C1 segment of cervical spinal cord (tissue), 14 donors: ENCODE results near the gene DNTT.

ENCODE experiments used
- DNase-seq, 14 donors: peaks; one replicate each; lab custom pipeline; 2025; lab: John Stamatoyannopoulos, UW

DNTT gene

GRCh38 chr10:96342402-96342801 is 38.2 kb downstream of the DNTT start:
- no peak for DNase-seq

GRCh38 chr10:96344178-96344577 is 39.9 kb downstream of the DNTT start:
- no peak for DNase-seq

- DNase-seq, result no peak
Measured at GRCh38 chr10:96345222-96345621, 41.0 kb downstream of the DNTT start.

GRCh38 chr10:96346295-96346694 is 42.1 kb downstream of the DNTT start:
- no peak for DNase-seq

GRCh38 chr10:96352027-96352426 is 47.8 kb downstream of the DNTT start:
- DNase-seq, result no peak

GRCh38 chr10:96352582-96352981 is 48.3 kb downstream of the DNTT start:
- DNase-seq, result no peak

GRCh38 chr10:96357038-96357620 is 52.9 kb downstream of the DNTT start:
- DNase-seq, result peak in 8 of 14 donors; percentile 15 to 68 (median 52)

- DNase-seq, result peak in 5 of 14 donors; percentile 13 to 62 (median 25)
Measured at GRCh38 chr10:96358851-96359540, 54.8 kb downstream of the DNTT start, which contains the start of gene OPALIN. TSS of gene OPALIN (minus strand) at chr10:96359002. CDS start at chr10:96358896, 106 bp downstream.

GRCh38 chr10:96359616-96360015 is 55.4 kb downstream of the DNTT start:
- DNase-seq, result no peak

- no peak for DNase-seq
Measured at GRCh38 chr10:96360331-96360730, 56.1 kb downstream of the DNTT start.

- no peak for DNase-seq
Measured at GRCh38 chr10:96360766-96361165, 56.5 kb downstream of the DNTT start.

GRCh38 chr10:96365571-96365970 is 61.3 kb downstream of the DNTT start:
- DNase-seq, result peak in 3 of 14 donors; percentile 11 to 29 (median 28)

GRCh38 chr10:96366508-96366907 is 62.3 kb downstream of the DNTT start:
- no peak for DNase-seq

GRCh38 chr10:96367470-96367869 is 63.2 kb downstream of the DNTT start:
- DNase-seq, result peak in 1 of 14 donors; percentile 52

- DNase-seq, result no peak
Measured at GRCh38 chr10:96368971-96369370, 64.7 kb downstream of the DNTT start.

- no peak for DNase-seq
Measured at GRCh38 chr10:96369890-96370583, 65.8 kb downstream of the DNTT start.

- peak in 8 of 14 donors; percentile 7 to 48 (median 22) for DNase-seq
Measured at GRCh38 chr10:96370584-96371157, 66.4 kb downstream of the DNTT start.

- DNase-seq, result no peak
Measured at GRCh38 chr10:96371356-96371755, 67.1 kb downstream of the DNTT start.

- no peak for DNase-seq
Measured at GRCh38 chr10:96374004-96374403, 69.8 kb downstream of the DNTT start.

GRCh38 chr10:96374639-96374984 is 70.4 kb downstream of the DNTT start:
- peak in 1 of 14 donors; percentile 44 for DNase-seq

- peak; percentile 20 to 85 (median 78) for DNase-seq
Measured at GRCh38 chr10:96374985-96375830, 71.0 kb downstream of the DNTT start.
